Lung (tissue), 12 donors: ENCODE data around the gene ARHGAP45. TPM values are rescaled to one million over a fixed set of nuclear protein-coding genes. Genes with fewer than 3 reads are reported as not detected.

Experiments used
- ATAC-seq: fragments of 200-7000 bp; cut with Tn5 transposase; one replicate; pipeline ENCODE4 v1.9.1; 2020; ENCODE audit warnings: moderate number of reproducible peaks; ENCODE audit not compliant: insufficient read depth, low FRiP score
- DNase-seq, 3 donors: peaks; one replicate each; pipeline ENCODE4 v3.0.0-alpha.2; 2013 to 2017
- H3K27ac ChIP-seq, 2 donors: one replicate each; pipeline ENCODE4 v1.5.1; 2013; ENCODE audit warnings: mild to moderate bottlenecking in 2 of 2, moderate library complexity in 2 of 2, control low read depth in 1 of 2, inconsistent platforms in 1 of 2, low read depth in 1 of 2, low read length in 1 of 2
- H3K27me3 ChIP-seq, 3 donors: one replicate each; pipeline ENCODE4 v1.5.1; 2013; ENCODE audit warnings: low read length in 2 of 3; ENCODE audit not compliant: control insufficient read depth in 3 of 3, insufficient read depth in 3 of 3
- H3K36me3 ChIP-seq, 4 donors: one replicate each; pipeline ENCODE4 v1.5.1; 2013; ENCODE audit warnings: low read length in 4 of 4, mild to moderate bottlenecking in 1 of 4, moderate library complexity in 1 of 4; ENCODE audit not compliant: control insufficient read depth in 4 of 4, insufficient read depth in 4 of 4
- H3K4me1 ChIP-seq, 5 donors: one replicate each; pipeline ENCODE4 v1.5.1; 2013; ENCODE audit warnings: low read length in 5 of 5, mild to moderate bottlenecking in 2 of 5, moderate library complexity in 1 of 5; ENCODE audit not compliant: control insufficient read depth in 5 of 5, insufficient read depth in 5 of 5
- H3K4me3 ChIP-seq: one replicate; pipeline ENCODE4 v1.5.1; 2013; ENCODE audit warnings: mild to moderate bottlenecking, control low read depth, moderate library complexity
- H3K9ac ChIP-seq, 2 donors: one replicate each; pipeline ENCODE4 v1.5.1; 2013; ENCODE audit warnings: low read length in 2 of 2, control low read depth in 1 of 2; ENCODE audit not compliant: insufficient read depth in 1 of 2
- H3K9me3 ChIP-seq, 4 donors: one replicate each; pipeline ENCODE4 v1.5.1; 2013; ENCODE audit warnings: low read length in 3 of 4, mild to moderate bottlenecking in 1 of 4, moderate library complexity in 1 of 4; ENCODE audit not compliant: control insufficient read depth in 4 of 4, insufficient read depth in 3 of 4
- WGBS, 2 donors: extraction: QIAGEN DNeasy Blood & Tissue Kit; methylation state at CpG; one replicate each; pipeline ENCODE4 v1.1.7; 2013; 5-methylcytosine and 5-hydroxymethylcytosine counted together
- polyA plus RNA-seq, 2 donors: library from polyadenylated mRNA; stranded (reverse); fragments of 200-250 nt; gene quantifications; one replicate each; pipeline ENCODE4 v1.2.1, GENCODE V29; 2013
- total RNA-seq, 2 donors: library from RNA; depleted of rRNA in 1 of 2; stranded (reverse); fragments of >200 nt in 1 of 2; gene quantifications; one replicate each; pipeline ENCODE4 v1.2.1, GENCODE V29; 2014 to 2021
- TF ChIP-seq, protein P1 (sequence below): IDR thresholded peaks from 2 replicates; pipeline ENCODE4 v1.5.1; 2012; ENCODE audit warnings: mild to moderate bottlenecking; ENCODE audit errors: control extremely low read depth, extremely low read depth
- donor health status: control.
- donor health status: control.
- donor health status: Bipolar disorder and iron deficiency.
- donor health status: healthy.
- donor health status: DM: yes; HTN: yes; CAD: no.

ARHGAP45 gene
- total and polyA plus RNA-seq, 4 donors = 23.8 to 117 (median 80.9) TPM

DNA sequence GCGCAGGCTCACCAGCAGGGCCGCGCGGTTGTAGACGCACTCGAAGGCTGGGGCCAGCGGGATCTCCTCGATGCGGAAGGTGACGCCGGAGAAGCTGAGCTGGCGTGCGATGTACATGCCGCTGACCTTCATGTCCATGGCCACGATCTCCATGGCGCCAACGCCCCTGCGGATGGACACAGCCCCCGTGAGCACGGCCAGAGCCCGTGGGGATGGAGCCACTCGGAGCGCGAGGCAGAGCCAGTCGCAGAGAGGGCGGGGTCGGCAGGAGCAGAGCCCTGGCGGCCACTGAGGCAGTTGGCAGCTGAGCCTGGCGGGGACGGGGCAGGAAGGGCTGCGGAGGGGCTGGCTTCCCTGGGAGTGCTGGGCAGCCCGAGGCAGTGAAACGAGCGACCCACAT, 52.0 kb downstream of the ARHGAP45 start:
- TF ChIP-seq, protein P1, sequence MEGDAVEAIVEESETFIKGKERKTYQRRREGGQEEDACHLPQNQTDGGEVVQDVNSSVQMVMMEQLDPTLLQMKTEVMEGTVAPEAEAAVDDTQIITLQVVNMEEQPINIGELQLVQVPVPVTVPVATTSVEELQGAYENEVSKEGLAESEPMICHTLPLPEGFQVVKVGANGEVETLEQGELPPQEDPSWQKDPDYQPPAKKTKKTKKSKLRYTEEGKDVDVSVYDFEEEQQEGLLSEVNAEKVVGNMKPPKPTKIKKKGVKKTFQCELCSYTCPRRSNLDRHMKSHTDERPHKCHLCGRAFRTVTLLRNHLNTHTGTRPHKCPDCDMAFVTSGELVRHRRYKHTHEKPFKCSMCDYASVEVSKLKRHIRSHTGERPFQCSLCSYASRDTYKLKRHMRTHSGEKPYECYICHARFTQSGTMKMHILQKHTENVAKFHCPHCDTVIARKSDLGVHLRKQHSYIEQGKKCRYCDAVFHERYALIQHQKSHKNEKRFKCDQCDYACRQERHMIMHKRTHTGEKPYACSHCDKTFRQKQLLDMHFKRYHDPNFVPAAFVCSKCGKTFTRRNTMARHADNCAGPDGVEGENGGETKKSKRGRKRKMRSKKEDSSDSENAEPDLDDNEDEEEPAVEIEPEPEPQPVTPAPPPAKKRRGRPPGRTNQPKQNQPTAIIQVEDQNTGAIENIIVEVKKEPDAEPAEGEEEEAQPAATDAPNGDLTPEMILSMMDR = no peak
- DNase-seq (no peak), ATAC-seq (no peak)
- H3K4me3 ChIP-seq = no peak overlapping the region
- WGBS, 2 donors = 95 to 96% methylated on average over 32 to 34 of the region's 34 CpGs
- H3K4me1 ChIP-seq = peaks cover 0 to 3% (median 0%) of the 10 kb centered on the region in 5 donors
- no peak overlapping the region for H3K9ac ChIP-seq
- H3K9me3 ChIP-seq = no peaks in the 10 kb centered on the region
- no peaks in the 10 kb centered on the region for H3K27me3 ChIP-seq
- no peak overlapping the region for H3K27ac ChIP-seq
- peaks cover 10 to 86% (median 25%) of the 10 kb centered on the region in 4 donors for H3K36me3 ChIP-seq

DNA sequence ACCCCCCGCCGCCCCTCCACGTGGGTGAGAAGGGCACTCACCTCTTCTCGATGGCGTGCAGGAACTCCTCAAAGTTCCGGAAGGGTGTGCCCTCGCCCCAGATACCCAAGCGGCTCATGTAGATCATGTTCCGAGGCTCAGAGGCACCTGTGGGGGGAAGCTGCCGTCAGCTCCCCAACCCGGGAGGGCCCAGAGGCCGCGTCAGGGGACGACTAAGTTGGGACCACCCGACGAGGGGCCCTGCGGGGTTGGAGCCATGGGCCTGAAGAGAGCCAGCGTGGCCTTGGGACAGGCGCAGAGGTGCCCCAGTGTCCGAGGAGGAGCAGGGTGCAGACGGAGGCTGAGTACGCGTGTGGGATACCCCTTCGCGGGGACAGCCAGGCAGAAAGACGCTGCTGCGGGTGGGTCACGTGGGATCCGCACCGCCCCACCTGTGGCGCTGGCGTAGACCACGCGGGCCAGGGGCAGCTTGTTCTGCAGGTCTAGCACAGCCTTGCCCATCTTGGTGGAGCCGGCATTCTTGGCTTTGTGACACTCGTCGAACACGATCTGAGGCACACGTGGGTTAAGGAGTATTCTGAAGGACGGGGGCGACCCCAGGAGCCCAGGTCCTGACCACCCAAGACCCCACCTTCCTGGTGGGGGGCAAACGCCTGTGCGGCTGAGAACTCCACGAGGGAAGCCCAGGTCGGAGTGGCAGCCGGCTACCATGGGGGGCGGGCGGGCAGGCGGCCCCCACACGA, 52.7 kb downstream of the ARHGAP45 start:
- Histone ChIP-seq H3K27ac (no peak overlapping the region), H3K36me3 (peaks cover 8 to 89% (median 26%) of the 10 kb centered on the region in 4 donors), H3K4me1 (no peaks in the 10 kb centered on the region), H3K9me3 (no peaks in the 10 kb centered on the region), H3K4me3 (no peak overlapping the region), H3K27me3 (no peaks in the 10 kb centered on the region), H3K9ac (no peak overlapping the region)
- TF ChIP-seq, protein P1 = no peak
- DNase-seq = no peak
- ATAC-seq = no peak
- 94% methylated on average over 45 to 50 of the region's 50 CpGs for WGBS, 2 donors

- Histone ChIP-seq H3K27ac (no peak overlapping the region), H3K4me3 (no peak overlapping the region), H3K9me3 (no peaks in the 10 kb centered on the region), H3K36me3 (peaks cover 8 to 91% (median 30%) of the 10 kb centered on the region in 4 donors), H3K27me3 (no peaks in the 10 kb centered on the region), H3K9ac (no peak overlapping the region), H3K4me1 (no peaks in the 10 kb centered on the region)
- TF ChIP-seq, protein P1 = no peak
- ATAC-seq = no peak
- WGBS, 2 donors = 95% methylated on average over 10 of the region's 10 CpGs
- no peak for DNase-seq
Observed at GRCh38 chr19:1121395-1121794, 54.4 kb downstream of the ARHGAP45 start.
